Measurements from ENCODE around the gene NUP205. TPM values are rescaled to one million over a fixed set of nuclear protein-coding genes. Genes with fewer than 3 reads are reported as not detected.

The NUP205 gene
- total and polyA plus RNA-seq, 2 of the 13 experiments (the other 11 are each of a cell fraction or from before 2014, with no cell fraction given), result 46.2 to 87.2 TPM

DNA sequence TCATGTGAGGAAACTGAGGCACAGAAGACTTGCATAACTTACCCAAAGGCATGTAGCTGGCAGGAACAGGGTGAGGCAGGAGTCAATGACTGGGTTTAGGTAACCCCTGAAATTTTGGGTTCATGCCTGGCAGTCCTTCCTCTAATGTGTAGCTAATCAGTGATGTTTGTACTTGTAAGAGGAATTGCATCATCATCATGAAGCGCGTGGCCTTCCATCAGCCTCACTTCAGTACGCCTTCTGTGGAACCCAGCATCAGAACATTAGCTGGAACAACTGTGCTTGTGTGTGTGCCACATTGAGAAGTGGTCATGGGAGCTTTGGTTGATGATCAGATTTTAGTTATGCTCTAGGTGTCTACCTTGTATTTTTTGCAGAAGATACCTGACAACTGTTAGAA, 86.4 kb downstream of the NUP205 start:
- Histone ChIP-seq H3K27me3 (ENCODE audit: control insufficient read depth in 1 of 2, insufficient read depth in 2 of 2, low read length in 2 of 2) (no peaks in the 10 kb centered on the region), H3K36me3 (replicated peaks in 1 of 2; ENCODE audit: control insufficient read depth in 1 of 2, insufficient read depth in 2 of 2, low read length in 2 of 2) (peaks cover 13 to 73% of the 10 kb centered on the region in 2 experiments), H3K27ac (ENCODE audit: extremely low read length, insufficient read depth, low read length) (no peak overlapping the region), H3K79me2 (ENCODE audit: insufficient read depth, low read length) (no peaks in the 10 kb centered on the region), H3K4me2 (ENCODE audit: low read depth, low read length) (no peak overlapping the region), H3K4me1 (ENCODE audit: insufficient read depth, low read length) (no peaks in the 10 kb centered on the region), H2AFZ (ENCODE audit: low read length) (no peak overlapping the region), H3K4me3 (replicated peaks in 1 of 3; ENCODE audit: insufficient read depth in 1 of 3, low read depth in 2 of 3, low read length in 3 of 3) (no peak overlapping the region), H4K20me1 (ENCODE audit: insufficient read depth, low read length) (no peaks in the 10 kb centered on the region), H3K9me3 (ENCODE audit: low read length) (no peaks in the 10 kb centered on the region), H3K9ac (ENCODE audit: insufficient read depth, low read depth, low read length) (no peak overlapping the region)
- 0 out of 2 replicates have a peak, but pooled peaks have one; percentile 30 for TF ChIP-seq ATF7 (IDR thresholded peaks at IDR 0.05)
- TF ChIP-seq ATF7 (CRISPR knock-in tag; IDR thresholded peaks at IDR 0.05), result no peak
- no peak for TF ChIP-seq HNRNPUL1 (IDR thresholded peaks at IDR 0.05; ENCODE audit: low read depth, low read length)
- TF ChIP-seq, protein P1, sequence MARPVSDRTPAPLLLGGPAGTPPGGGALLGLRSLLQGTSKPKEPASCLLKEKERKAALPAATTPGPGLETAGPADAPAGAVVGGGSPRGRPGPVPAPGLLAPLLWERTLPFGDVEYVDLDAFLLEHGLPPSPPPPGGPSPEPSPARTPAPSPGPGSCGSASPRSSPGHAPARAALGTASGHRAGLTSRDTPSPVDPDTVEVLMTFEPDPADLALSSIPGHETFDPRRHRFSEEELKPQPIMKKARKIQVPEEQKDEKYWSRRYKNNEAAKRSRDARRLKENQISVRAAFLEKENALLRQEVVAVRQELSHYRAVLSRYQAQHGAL (CRISPR knock-in tag; IDR thresholded peaks at IDR 0.05; ENCODE audit: not compliant biosample characterization), result no peak
- no peak for TF ChIP-seq XBP1 (CRISPR knock-in tag; IDR thresholded peaks at IDR 0.05)
- TF ChIP-seq ZNF337 (CRISPR knock-in tag; IDR thresholded peaks at IDR 0.05; ENCODE audit: borderline replicate concordance, low read depth), result no peak
- no peak for TF ChIP-seq TCF12 (IDR thresholded peaks at IDR 0.05)
- TF ChIP-seq TCF12 (CRISPR knock-in tag; IDR thresholded peaks at IDR 0.05), result no peak
- no peak for TF ChIP-seq SRF (IDR thresholded peaks at IDR 0.05; ENCODE audit: low read depth, low read length)
- TF ChIP-seq PHB2 (IDR thresholded peaks at IDR 0.05; ENCODE audit: partially characterized antibody), result no peak
- TF ChIP-seq ZNF510 (CRISPR knock-in tag; IDR thresholded peaks at IDR 0.05; ENCODE audit: low read depth), result no peak
- peak; percentile 58 for TF ChIP-seq CEBPB (IDR thresholded peaks at IDR 0.05; ENCODE audit: borderline replicate concordance, low read depth, low read length)
- no peak for TF ChIP-seq STAG1 (CRISPR knock-in tag; IDR thresholded peaks at IDR 0.05)
- TF ChIP-seq RARG (CRISPR knock-in tag; IDR thresholded peaks at IDR 0.05; ENCODE audit: low read depth), result no peak
- no peak for TF ChIP-seq SIX4 (CRISPR knock-in tag; IDR thresholded peaks at IDR 0.05)
- no peak for TF ChIP-seq PLRG1 (conservative IDR thresholded peaks at IDR 0.05)
- TF ChIP-seq, protein P2, sequence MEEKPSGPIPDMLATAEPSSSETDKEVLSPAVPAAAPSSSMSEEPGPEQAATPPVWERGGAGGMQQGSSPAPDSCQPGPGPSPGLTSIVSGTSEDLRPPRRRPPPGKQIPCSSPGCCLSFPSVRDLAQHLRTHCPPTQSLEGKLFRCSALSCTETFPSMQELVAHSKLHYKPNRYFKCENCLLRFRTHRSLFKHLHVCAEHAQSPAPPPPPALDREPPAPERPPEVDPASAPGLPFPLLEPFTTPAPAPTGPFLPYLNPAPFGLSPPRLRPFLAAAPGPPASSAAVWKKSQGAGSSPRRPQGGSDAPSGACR (CRISPR knock-in tag; IDR thresholded peaks at IDR 0.05), result no peak
- BruUV-seq (replicated peaks), result no TSS peak
- POLR2A ChIA-PET, result no interaction called here
- no peak for DNase-seq (ENCODE audit: low spot score)
- WGBS (ENCODE audit: low lambda C conversion rate), result 100% methylated on average over 3 of the region's 3 CpGs
- no peak for ATAC-seq
- intact Hi-C loops (cut with micrococcal nuclease; ENCODE audit: unreplicated experiment) (no loop called here), in situ Hi-C loops (cut with HindIII; ENCODE audit: extremely low pct_ligation_motif_present, low pct_unique_long_range_greater_than_20kb) (loop anchor here (10.0 kb wide), 1 partner anchor 369 kb away; no protein-coding TSS in a partner anchor)
- CTCF ChIA-PET (ENCODE audit: low intra/inter-chr PET ratio, low total read pairs), result interaction anchor here (2.0 kb wide), 1 partner anchor 363 kb away, joined by 14 read pairs; no protein-coding TSS in a partner anchor
- no peak for FAIRE-seq

All from HepG2 (cell line).